HepG2 (cell line): Measurements from ENCODE around the gene TBC1D4. TPM values are rescaled to one million over a fixed set of nuclear protein-coding genes. Genes with fewer than 3 reads are reported as not detected.
A peak's percentile ranks its signal among the peaks of the same experiment; 100 is the strongest.

Experiments used
- FOXA3 ChIP-seq: IDR thresholded peaks from 2 replicates; pipeline ENCODE4 v1.6.1; 2016; ENCODE audit warnings: missing genetic modification reagents, missing compliant biosample characterization
- FOXC1 ChIP-seq: sonication (generic); formaldehyde crosslinking; IDR thresholded peaks from 2 replicates; pipeline ENCODE4 v1.8.0; 2022; ENCODE audit warnings: mild to moderate bottlenecking, missing genetic modification reagents, borderline replicate concordance
- FOXP1 ChIP-seq, 2 experiments: fragments of 450-650 bp in 1 of 2; IDR thresholded peaks; 2 replicates each; pipeline ENCODE4 v1.6.1; 2017 to 2018; ENCODE audit warnings: antibody characterized with exemption in 1 of 2
- HOXD1 ChIP-seq: sonication (generic); formaldehyde crosslinking; IDR thresholded peaks from 2 replicates; pipeline ENCODE4 v1.5.0; 2020; ENCODE audit warnings: missing genetic modification reagents
- NCOA2 ChIP-seq: sonication (generic); formaldehyde crosslinking; IDR thresholded peaks from 2 replicates; pipeline ENCODE4 v1.8.0; 2022; ENCODE audit warnings: inconsistent platforms
- POLR2AphosphoS2 ChIP-seq: IDR thresholded peaks from 2 replicates; pipeline ENCODE4 v1.6.1; 2011; ENCODE audit warnings: low read depth, low read length, improper control_type of control experiment
- RBM22 ChIP-seq: fragments of 200-400 bp; formaldehyde crosslinking; optimal IDR thresholded peaks from 2 replicates; pipeline ENCODE3; 2017; ENCODE audit warnings: mild to moderate bottlenecking, low read length, moderate library complexity
- ZKSCAN8 ChIP-seq: IDR thresholded peaks from 2 replicates; pipeline ENCODE4 v1.6.1; 2016; ENCODE audit warnings: borderline replicate concordance, missing genetic modification reagents, missing compliant biosample characterization
- ZNF615 ChIP-seq: sonication (generic); formaldehyde crosslinking; IDR thresholded peaks from 2 replicates; pipeline ENCODE4 v1.5.0; 2020; ENCODE audit warnings: mild to moderate bottlenecking, missing genetic modification reagents, borderline replicate concordance
- ZNF678 ChIP-seq: sonication (generic); formaldehyde crosslinking; IDR thresholded peaks from 2 replicates; pipeline ENCODE4 v1.4.0; 2020; ENCODE audit warnings: mild to moderate bottlenecking, missing genetic modification reagents
- polyA plus RNA-seq, 8 experiments: library from polyadenylated mRNA; depleted of rRNA in 3 of 8; stranded (reverse) in 7 of 8; unstranded in 1 of 8; fragments of >200 nt; fragmentation: Illumina TruSeq in 4 of 8; extraction: Trizol in 4 of 8; gene quantifications; 2 replicates each; pipeline versions ENCODE4 v1.2.1 to v1.2.3, GENCODE V29; 2011 to 2016; ENCODE audit warnings: low read depth in 4 of 8, missing spikeins in 1 of 8, mixed read lengths in 1 of 8; ENCODE audit not compliant: insufficient read depth in 1 of 8
- total RNA-seq, 5 experiments: library from RNA; depleted of rRNA; stranded (reverse); fragments of >200 nt; fragmentation: Illumina TruSeq; extraction: Trizol; gene quantifications; 2 replicates each; pipeline ENCODE4 v1.2.3, GENCODE V29; 2016; ENCODE audit warnings: low read depth in 1 of 5
- TF ChIP-seq, protein P1 (sequence below): sonication (generic); formaldehyde crosslinking; IDR thresholded peaks from 2 replicates; pipeline ENCODE4 v1.5.0; 2020; ENCODE audit warnings: mild to moderate bottlenecking, missing genetic modification reagents, borderline replicate concordance
- TF ChIP-seq, protein P2 (sequence below): sonication (generic); formaldehyde crosslinking; IDR thresholded peaks from 2 replicates; pipeline ENCODE4 v1.4.0; 2020; ENCODE audit warnings: mild to moderate bottlenecking, missing genetic modification reagents
- TF ChIP-seq, protein P3 (sequence below): sonication (generic); formaldehyde crosslinking; IDR thresholded peaks from 2 replicates; pipeline ENCODE4 v1.9.0; 2021; ENCODE audit warnings: missing genetic modification reagents, borderline replicate concordance

The TBC1D4 gene
- total and polyA plus RNA-seq, 2 of the 13 experiments (the other 11 are each of a cell fraction or from before 2014, with no cell fraction given) = 35.9 to 64.4 TPM

DNA sequence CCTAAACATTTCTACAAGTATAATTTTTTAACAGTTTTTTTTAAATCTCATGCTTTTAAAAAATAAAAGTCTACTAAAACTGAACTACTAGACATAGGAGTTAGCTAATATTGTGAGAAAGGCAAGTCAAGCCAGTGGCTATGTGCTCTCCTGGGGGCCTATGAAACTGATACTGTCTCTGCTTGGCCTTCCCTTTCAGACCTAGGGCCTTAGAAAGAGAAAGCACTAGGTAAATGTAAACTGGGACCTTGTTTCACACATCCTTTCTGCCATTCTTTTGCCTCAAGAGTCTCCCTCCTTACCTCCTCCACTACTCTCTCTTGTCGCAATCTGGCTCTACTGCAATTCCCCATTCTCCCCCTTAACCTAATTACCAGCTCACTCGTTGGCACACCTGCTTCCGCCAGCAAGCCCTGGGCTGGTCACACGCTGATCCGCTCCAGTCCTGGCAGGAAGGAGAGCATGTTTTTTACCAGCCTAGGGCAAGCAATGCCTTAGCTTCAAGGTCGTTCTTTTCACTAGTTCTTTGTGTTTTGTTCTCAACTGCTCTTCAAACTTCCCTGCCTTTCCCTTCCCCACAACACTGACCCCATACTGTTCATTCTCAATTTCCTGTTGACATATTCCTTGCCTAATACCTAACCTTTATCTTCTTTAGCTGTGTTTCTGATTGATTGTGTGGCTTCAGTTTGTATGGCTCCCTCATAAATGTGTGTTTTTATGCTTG, 23.1 kb downstream of the TBC1D4 start (continued):
- no peak for TF ChIP-seq POLR2AphosphoS2
- TF ChIP-seq, protein P1, sequence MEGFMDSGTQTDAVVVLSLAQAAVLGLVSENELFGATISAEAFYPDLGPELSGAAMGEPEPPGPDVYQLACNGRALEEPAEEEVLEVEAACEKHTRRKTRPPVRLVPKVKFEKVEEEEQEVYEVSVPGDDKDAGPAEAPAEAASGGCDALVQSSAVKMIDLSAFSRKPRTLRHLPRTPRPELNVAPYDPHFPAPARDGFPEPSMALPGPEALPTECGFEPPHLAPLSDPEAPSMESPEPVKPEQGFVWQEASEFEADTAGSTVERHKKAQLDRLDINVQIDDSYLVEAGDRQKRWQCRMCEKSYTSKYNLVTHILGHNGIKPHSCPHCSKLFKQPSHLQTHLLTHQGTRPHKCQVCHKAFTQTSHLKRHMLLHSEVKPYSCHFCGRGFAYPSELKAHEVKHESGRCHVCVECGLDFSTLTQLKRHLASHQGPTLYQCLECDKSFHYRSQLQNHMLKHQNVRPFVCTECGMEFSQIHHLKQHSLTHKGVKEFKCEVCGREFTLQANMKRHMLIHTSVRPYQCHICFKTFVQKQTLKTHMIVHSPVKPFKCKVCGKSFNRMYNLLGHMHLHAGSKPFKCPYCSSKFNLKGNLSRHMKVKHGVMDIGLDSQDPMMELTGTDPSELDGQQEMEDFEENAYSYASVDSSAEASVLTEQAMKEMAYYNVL (CRISPR knock-in tag) = peak; percentile 99
- TF ChIP-seq ZKSCAN8 (CRISPR knock-in tag) = peak; percentile 92; the same call in 1 of the 2 replicates
- TF ChIP-seq, protein P2, sequence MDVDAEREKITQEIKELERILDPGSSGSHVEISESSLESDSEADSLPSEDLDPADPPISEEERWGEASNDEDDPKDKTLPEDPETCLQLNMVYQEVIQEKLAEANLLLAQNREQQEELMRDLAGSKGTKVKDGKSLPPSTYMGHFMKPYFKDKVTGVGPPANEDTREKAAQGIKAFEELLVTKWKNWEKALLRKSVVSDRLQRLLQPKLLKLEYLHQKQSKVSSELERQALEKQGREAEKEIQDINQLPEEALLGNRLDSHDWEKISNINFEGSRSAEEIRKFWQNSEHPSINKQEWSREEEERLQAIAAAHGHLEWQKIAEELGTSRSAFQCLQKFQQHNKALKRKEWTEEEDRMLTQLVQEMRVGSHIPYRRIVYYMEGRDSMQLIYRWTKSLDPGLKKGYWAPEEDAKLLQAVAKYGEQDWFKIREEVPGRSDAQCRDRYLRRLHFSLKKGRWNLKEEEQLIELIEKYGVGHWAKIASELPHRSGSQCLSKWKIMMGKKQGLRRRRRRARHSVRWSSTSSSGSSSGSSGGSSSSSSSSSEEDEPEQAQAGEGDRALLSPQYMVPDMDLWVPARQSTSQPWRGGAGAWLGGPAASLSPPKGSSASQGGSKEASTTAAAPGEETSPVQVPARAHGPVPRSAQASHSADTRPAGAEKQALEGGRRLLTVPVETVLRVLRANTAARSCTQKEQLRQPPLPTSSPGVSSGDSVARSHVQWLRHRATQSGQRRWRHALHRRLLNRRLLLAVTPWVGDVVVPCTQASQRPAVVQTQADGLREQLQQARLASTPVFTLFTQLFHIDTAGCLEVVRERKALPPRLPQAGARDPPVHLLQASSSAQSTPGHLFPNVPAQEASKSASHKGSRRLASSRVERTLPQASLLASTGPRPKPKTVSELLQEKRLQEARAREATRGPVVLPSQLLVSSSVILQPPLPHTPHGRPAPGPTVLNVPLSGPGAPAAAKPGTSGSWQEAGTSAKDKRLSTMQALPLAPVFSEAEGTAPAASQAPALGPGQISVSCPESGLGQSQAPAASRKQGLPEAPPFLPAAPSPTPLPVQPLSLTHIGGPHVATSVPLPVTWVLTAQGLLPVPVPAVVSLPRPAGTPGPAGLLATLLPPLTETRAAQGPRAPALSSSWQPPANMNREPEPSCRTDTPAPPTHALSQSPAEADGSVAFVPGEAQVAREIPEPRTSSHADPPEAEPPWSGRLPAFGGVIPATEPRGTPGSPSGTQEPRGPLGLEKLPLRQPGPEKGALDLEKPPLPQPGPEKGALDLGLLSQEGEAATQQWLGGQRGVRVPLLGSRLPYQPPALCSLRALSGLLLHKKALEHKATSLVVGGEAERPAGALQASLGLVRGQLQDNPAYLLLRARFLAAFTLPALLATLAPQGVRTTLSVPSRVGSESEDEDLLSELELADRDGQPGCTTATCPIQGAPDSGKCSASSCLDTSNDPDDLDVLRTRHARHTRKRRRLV (CRISPR knock-in tag) = no peak
- TF ChIP-seq NCOA2 = peak; percentile 95
- TF ChIP-seq HOXD1 (CRISPR knock-in tag) = peak; percentile 92; the same call in 1 of the 2 replicates
- TF ChIP-seq FOXP1 (IDR thresholded peaks at IDR 0.05) = peak; percentile 87
- peak; percentile 94 for TF ChIP-seq FOXP1 (CRISPR knock-in tag; IDR thresholded peaks at IDR 0.05)
- TF ChIP-seq FOXA3 (CRISPR knock-in tag) = peak; percentile 98
- TF ChIP-seq, protein P3, sequence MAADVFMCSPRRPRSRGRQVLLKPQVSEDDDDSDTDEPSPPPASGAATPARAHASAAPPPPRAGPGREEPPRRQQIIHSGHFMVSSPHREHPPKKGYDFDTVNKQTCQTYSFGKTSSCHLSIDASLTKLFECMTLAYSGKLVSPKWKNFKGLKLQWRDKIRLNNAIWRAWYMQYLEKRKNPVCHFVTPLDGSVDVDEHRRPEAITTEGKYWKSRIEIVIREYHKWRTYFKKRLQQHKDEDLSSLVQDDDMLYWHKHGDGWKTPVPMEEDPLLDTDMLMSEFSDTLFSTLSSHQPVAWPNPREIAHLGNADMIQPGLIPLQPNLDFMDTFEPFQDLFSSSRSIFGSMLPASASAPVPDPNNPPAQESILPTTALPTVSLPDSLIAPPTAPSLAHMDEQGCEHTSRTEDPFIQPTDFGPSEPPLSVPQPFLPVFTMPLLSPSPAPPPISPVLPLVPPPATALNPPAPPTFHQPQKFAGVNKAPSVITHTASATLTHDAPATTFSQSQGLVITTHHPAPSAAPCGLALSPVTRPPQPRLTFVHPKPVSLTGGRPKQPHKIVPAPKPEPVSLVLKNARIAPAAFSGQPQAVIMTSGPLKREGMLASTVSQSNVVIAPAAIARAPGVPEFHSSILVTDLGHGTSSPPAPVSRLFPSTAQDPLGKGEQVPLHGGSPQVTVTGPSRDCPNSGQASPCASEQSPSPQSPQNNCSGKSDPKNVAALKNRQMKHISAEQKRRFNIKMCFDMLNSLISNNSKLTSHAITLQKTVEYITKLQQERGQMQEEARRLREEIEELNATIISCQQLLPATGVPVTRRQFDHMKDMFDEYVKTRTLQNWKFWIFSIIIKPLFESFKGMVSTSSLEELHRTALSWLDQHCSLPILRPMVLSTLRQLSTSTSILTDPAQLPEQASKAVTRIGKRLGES (CRISPR knock-in tag) = no peak
- no peak for TF ChIP-seq ZNF615 (CRISPR knock-in tag)
- no peak for TF ChIP-seq ZNF678 (CRISPR knock-in tag)
- peak; percentile 100 for TF ChIP-seq RBM22
- TF ChIP-seq FOXC1 (CRISPR knock-in tag) = no peak
